Stimulated activated CD8-positive, alpha-beta memory T cell treated with anti-CD3 and anti-CD28 coated beads, Interleukin-15, amount 100 ng/mL, for 24 hours (primary cell): Measurements from ENCODE around the gene LRAT.

Experiments
- DNase-seq: peaks from one replicate; pipeline ENCODE4 v3.0.0-alpha.2; 2020; ENCODE audit warnings: low read depth

Gene LRAT

DNA sequence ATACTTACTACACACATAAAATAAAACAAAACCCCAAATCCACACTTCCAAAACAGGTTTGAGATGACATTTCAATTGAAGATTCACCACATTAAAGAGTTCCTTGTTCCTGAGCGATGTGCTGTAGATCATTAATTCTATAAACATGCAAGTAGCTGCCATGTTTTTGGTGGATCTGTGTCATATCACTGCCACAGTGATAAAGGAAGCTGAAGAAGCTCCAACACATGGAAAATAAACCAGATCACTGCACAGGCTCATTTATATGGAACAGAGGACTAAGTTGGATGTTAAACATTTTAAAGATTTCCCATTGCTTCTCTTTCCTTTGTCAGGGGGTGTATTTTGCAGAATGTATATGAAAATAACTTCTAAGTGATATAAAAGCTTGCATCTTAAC, 34.5 kb downstream of the LRAT start:
- no peak for DNase-seq

GRCh38 chr4:154779362-154779947, 35.7 kb downstream of the LRAT start:
- DNase-seq, result no peak

DNA sequence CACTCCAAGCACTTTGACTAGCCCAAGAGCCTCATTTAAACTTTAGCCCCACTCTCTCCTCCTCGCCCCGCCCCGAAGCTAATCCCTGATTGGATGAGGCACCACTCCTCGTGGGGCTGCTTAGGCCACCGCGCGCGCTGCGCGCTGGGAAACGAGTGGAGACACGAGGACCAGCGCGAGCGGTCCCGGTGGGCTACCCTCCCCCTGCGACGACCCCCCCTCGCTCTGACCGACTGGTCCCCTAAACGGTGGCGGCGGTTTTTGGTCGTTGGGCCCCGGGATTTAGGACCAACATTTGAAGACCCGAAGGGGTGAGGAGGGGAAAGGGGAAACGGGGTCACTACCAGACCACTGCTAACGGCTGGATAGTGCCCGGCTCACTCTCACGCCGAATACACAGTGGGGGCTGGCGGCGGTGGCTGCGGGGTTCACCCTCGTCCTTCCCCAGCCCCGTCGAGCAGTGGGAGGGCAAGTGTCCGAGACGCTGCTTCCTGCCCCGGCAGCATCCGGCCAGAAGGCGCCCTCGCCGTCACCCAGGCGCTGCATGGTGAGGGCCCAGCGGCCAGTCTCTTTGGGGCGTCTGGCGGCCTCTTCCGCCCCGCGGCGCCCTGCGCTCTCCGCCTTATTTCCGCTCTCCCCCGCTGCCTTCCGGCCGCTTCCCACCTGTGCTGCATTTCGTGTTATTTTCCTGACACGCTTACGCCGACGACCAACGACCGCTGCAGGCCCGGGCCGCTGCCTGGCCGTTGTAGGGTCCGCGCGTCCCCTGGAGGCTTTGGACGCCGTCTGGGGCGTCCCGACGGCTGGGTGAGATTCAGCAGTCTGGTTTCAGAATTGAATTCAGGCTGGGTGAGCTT, 37.6 kb downstream of the LRAT start, which contains the start of gene RBM46:
Gene RBM46, plus strand, starts transcription at position 147 of the 857 bp plus-strand sequence. CDS start 15,481 bp downstream, outside the sequence.
- DNase-seq, result no peak

GRCh38 chr4:154781983-154782293, 38.1 kb downstream of the LRAT start:
- DNase-seq, result no peak
